PFSK-1 (cell line): ENCODE measurements around the gene ANO3. TPM values are rescaled to one million over a fixed set of nuclear protein-coding genes. Genes with fewer than 3 reads are reported as not detected.

ENCODE experiments used
- FOXP2 ChIP-seq: optimal IDR thresholded peaks from 2 replicates; pipeline ENCODE3; 2011; ENCODE audit warnings: borderline replicate concordance, control low read depth, inconsistent platforms; ENCODE audit not compliant: insufficient read depth; ENCODE audit errors: extremely low read length, extremely low read depth
- POLR2AphosphoS5 ChIP-seq: IDR thresholded peaks from 2 replicates; pipeline ENCODE4 v1.6.1; 2012; ENCODE audit warnings: low read depth, mild to moderate bottlenecking, control low read depth, low read length, moderate library complexity
- SIN3A ChIP-seq: IDR thresholded peaks from 2 replicates; pipeline ENCODE4 v1.6.1; 2012; ENCODE audit warnings: mild to moderate bottlenecking, low read length, moderate library complexity, borderline replicate concordance; ENCODE audit not compliant: insufficient read depth
- TAF1 ChIP-seq: IDR thresholded peaks from 2 replicates; pipeline ENCODE4 v1.6.1; 2012; ENCODE audit warnings: low read length, control low read depth, borderline replicate concordance; ENCODE audit not compliant: insufficient read depth
- polyA plus RNA-seq: library from polyadenylated mRNA; unstranded; fragments of >200 nt; gene quantifications from one replicate; pipeline ENCODE4 v1.2.1, GENCODE V29; 2012; ENCODE audit warnings: low read depth, missing spikeins; ENCODE audit not compliant: insufficient read length
- TF ChIP-seq, protein P1 (sequence below), 2 experiments: IDR thresholded peaks; 2 replicates each; pipeline versions ENCODE4 v1.6.1 to v1.8.0; 2011 to 2012; ENCODE audit warnings: low read depth in 2 of 2, low read length in 2 of 2, control low read depth in 1 of 2, inconsistent platforms in 1 of 2, mild to moderate bottlenecking in 1 of 2, moderate library complexity in 1 of 2; ENCODE audit not compliant: insufficient read depth in 1 of 2

Gene ANO3
- 0.73 TPM for polyA plus RNA-seq

DNA sequence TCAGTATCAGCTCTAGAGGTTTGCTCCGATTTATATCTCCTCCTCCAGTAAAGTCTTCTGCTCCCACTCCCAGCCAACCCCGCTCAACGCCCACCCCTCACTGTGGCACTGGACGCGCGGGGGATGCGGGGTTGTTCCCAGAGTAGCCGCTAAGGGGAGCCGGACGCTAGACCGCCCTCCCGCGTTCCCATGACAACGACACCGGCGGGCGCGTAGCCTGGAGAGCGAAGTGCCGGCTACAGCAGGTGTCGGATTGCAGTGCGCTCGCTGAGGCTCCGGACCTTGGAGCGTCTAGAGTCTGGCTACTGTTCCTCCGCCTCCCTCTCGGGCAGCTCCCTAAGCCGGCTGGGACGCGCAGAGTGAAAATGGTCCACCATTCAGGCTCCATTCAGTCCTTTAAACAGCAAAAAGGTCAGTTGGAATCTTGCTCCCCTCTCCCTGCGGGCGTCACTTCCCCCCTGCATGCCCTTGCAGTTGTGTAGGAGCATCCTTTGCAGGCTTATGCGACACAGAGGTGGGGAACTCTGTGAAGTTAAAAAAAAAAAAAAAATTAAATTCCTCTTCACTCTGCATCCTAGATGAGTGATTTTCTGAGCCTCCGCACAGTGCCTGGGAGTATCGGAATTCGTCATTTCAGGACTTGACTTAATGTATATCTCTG, at the start of gene ANO3:
TSS of gene ANO3 (plus strand) at position 220 of the 661 bp plus-strand sequence. CDS start at position 366, 146 bp downstream.
- no peak for TF ChIP-seq SIN3A
- TF ChIP-seq, protein P1, sequence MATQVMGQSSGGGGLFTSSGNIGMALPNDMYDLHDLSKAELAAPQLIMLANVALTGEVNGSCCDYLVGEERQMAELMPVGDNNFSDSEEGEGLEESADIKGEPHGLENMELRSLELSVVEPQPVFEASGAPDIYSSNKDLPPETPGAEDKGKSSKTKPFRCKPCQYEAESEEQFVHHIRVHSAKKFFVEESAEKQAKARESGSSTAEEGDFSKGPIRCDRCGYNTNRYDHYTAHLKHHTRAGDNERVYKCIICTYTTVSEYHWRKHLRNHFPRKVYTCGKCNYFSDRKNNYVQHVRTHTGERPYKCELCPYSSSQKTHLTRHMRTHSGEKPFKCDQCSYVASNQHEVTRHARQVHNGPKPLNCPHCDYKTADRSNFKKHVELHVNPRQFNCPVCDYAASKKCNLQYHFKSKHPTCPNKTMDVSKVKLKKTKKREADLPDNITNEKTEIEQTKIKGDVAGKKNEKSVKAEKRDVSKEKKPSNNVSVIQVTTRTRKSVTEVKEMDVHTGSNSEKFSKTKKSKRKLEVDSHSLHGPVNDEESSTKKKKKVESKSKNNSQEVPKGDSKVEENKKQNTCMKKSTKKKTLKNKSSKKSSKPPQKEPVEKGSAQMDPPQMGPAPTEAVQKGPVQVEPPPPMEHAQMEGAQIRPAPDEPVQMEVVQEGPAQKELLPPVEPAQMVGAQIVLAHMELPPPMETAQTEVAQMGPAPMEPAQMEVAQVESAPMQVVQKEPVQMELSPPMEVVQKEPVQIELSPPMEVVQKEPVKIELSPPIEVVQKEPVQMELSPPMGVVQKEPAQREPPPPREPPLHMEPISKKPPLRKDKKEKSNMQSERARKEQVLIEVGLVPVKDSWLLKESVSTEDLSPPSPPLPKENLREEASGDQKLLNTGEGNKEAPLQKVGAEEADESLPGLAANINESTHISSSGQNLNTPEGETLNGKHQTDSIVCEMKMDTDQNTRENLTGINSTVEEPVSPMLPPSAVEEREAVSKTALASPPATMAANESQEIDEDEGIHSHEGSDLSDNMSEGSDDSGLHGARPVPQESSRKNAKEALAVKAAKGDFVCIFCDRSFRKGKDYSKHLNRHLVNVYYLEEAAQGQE (IDR thresholded peaks at IDR 0.05; ENCODE audit: insufficient read depth in 1 of 2, low read depth in 2 of 2, low read length in 2 of 2): 0 out of 4 replicates have a peak, but pooled peaks of 1 of the 2 experiments have one; percentile 20
- peak; percentile 79; the same call in 1 of the 2 replicates for TF ChIP-seq TAF1
- TF ChIP-seq POLR2AphosphoS5: peak; percentile 54
- TF ChIP-seq FOXP2: peak; percentile 88

DNA sequence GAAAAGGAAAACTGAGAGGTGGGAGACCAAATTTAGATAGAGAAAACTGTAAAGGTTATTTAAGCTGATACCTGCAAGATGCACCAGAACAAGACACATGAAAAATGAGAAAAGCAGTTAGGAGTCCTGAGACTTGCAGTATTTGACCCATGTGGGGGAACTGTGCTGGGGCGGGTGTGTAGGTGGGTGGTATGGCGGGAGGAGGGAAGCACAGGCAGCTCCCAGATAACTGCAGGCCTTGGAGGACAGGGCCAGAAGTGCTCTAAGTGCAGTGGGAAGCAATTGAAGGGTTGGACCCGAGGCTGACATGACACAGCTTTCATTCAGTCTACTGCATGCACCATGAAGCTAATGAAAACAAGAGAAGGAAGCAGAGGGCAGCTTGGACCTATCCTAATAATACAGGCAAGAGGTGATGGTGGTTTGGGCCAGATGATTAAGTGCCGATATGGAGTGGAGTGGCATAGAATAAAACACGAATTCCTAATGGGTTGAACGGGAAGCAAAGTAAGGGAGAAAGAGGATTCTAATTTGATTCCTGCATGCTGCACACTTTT, 48.0 kb upstream of the ANO3 start:
- TF ChIP-seq FOXP2 (no peak), TAF1 (no peak), SIN3A (no peak), POLR2AphosphoS5 (no peak)
- TF ChIP-seq, protein P1 (IDR thresholded peaks at IDR 0.05; ENCODE audit: insufficient read depth in 1 of 2, low read depth in 2 of 2, low read length in 2 of 2): no peak

DNA sequence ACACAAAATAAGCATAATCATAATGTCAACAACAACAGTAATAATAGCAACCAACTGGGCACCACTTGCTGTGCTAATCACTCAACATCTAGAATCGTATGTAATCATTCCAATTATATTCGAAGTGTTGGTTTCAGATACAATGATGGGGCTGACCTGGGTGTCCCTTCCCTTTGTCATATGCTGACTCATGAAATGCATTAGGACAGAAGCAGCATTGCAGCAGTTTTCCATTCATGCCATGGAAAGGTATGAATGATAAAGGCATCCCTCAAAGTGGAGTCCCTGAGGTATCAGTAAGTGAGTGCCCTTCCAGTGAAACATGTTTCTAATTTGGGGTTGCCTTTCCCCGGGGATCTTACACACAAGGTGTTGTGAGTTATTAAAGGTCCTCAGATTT, 46.3 kb upstream of the ANO3 start:
- TF ChIP-seq FOXP2 (no peak), TAF1 (no peak), POLR2AphosphoS5 (no peak), SIN3A (no peak)
- TF ChIP-seq, protein P1 (IDR thresholded peaks at IDR 0.05; ENCODE audit: insufficient read depth in 1 of 2, low read depth in 2 of 2, low read length in 2 of 2): no peak

DNA sequence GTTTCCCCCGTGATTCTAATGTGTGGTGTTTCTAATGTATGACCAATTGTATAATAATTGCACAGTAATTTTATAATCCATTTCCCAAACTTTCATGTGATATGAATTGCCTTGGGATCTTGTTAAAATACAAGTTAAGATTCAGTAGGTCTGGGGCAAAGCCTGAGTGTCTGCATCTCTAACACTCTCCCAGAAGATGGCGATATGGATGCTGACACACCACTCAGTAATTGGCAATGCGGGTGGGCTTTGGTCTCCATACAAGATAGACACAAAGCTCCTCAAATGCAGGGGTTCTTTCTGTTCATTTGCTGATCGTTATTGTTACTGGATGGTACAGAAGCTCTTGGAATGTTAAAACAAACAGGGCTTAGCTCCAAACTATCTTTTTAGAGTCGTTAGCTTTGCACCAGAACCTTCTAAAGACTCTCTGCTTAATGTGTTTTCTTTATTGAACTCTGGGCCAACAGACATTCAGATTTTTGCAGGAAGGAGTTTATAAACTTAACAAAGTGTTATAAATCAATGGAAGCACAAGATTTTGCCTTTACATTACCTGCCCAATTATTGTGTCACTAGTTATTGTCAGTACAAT, 45.4 kb upstream of the ANO3 start:
- TF ChIP-seq FOXP2: no peak
- TF ChIP-seq TAF1: no peak
- TF ChIP-seq POLR2AphosphoS5: no peak
- TF ChIP-seq, protein P1 (IDR thresholded peaks at IDR 0.05; ENCODE audit: insufficient read depth in 1 of 2, low read depth in 2 of 2, low read length in 2 of 2): no peak
